GM12875 (cell line): ENCODE measurements around the gene NRP1.

ENCODE experiments used
- H3K4me3 ChIP-seq: one replicate; pipeline ENCODE4 v1.5.1; 2011; ENCODE audit warnings: low read depth, low read length, control low read depth
- TF ChIP-seq, protein P1 (sequence below): IDR thresholded peaks from 2 replicates; pipeline ENCODE4 v1.5.1; 2011; ENCODE audit warnings: low read depth, mild to moderate bottlenecking, control low read depth, inconsistent platforms, low read length, moderate library complexity, borderline replicate concordance; ENCODE audit not compliant: insufficient read depth

The NRP1 gene

DNA sequence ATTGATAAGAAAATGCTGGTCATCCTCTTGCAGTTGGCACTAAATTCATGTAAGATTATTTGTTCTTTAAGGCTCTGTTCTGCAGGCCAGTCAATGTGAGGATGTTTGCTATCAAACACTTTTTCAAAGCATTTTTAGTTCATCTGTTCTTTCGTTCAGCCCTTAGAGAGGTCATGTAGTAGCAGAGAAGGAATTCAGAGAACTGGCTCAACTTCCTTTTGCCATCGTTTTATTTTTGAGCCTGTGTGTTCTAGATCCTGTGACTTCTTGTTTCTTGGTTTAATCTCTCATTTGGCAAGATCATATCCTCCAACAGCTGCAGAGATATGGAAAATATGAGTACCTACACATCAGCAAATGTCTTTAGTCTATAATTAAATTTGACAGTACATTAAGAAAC, 184.3 kb downstream of the NRP1 start:
- H3K4me3 ChIP-seq, result no peak overlapping the region
- TF ChIP-seq, protein P1, sequence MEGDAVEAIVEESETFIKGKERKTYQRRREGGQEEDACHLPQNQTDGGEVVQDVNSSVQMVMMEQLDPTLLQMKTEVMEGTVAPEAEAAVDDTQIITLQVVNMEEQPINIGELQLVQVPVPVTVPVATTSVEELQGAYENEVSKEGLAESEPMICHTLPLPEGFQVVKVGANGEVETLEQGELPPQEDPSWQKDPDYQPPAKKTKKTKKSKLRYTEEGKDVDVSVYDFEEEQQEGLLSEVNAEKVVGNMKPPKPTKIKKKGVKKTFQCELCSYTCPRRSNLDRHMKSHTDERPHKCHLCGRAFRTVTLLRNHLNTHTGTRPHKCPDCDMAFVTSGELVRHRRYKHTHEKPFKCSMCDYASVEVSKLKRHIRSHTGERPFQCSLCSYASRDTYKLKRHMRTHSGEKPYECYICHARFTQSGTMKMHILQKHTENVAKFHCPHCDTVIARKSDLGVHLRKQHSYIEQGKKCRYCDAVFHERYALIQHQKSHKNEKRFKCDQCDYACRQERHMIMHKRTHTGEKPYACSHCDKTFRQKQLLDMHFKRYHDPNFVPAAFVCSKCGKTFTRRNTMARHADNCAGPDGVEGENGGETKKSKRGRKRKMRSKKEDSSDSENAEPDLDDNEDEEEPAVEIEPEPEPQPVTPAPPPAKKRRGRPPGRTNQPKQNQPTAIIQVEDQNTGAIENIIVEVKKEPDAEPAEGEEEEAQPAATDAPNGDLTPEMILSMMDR, result no peak

DNA sequence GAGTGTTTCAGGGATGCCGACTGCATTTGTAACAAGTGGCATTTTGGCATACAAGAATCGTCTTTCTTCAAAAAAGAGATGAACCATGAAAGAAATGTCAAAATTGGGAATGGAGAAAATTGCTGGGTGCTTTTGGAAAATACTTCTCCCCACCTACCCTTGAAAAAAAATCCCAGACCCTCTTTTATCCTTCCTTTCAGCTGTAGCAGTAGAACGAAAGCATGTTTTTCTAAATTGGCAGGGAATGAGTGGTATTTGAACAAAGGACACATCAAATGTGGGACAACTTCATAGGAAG, 187.5 kb downstream of the NRP1 start:
- H3K4me3 ChIP-seq, result no peak overlapping the region
- TF ChIP-seq, protein P1, result no peak

DNA sequence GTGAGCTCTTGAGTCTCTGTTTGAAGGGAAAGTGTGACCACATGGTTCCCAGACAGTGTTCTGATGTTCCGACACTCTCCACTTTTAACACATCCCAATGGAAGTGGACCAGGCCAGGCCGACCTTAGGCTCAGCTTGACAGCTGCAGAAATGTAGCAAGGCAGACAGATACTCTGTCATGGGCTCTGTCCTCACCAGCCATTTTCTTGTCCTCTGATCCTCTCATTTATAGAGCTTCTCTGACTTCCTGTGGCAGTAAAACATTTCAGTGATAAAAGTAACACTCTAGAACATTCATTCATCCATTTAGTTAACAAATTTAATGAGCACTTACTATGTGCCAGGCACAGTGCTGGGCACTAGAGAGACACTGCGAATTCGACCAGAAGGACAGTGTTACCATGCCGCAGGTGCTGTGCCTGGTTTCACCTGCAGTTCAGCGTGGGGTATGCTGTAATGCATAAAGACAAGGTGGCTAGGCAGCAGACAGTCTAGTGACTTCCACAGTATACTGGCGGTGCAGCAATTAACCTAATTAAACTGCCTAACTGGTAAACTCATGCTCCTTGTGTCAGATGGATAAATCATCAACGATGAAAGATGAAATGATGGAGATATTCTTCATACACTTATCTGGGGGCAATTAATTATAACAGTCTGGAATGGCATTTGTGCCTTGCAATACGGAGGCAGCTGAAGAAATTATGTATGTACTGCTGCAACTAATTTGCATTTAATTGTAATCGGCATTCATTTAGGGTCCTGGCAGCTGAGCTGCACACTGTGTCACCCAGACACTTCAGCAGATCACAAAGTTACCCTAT, 188.1 kb downstream of the NRP1 start:
- no peak overlapping the region for H3K4me3 ChIP-seq
- TF ChIP-seq, protein P1, result no peak

DNA sequence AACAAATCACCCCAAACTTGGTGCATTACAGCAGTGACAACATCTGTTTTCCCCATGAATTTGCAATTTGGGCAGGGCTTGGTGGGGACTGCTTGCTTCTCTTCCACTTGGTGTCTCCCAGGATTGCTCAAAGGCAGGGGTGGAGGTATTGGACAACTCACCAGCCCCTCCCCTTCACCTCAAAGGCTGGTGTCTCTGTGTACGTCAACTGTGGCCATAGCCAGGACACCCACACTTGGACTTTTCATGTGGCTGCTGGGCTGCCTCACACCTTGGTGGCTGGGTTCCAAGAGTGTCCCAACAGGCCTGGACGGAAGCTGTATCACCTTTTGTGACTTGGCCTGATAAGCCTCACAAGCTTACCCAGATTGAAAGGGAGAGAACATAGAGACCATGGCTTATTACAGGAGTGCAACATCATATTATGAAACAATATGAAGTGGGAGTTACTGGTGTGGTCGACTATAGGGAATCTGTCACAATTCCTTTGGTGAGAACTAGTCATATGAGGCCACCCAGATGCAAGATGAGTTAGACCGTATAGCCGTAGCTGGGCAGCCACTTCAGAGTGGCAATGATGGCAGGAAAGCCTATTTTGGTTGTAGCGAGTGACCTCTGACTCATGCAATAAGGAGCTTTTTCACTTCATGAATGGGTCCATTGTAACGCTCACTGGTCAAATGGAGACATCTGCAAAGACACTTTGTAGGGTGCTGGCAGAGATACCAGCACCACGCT, 188.8 kb downstream of the NRP1 start:
- H3K4me3 ChIP-seq, result no peak overlapping the region
- TF ChIP-seq, protein P1, result no peak

DNA sequence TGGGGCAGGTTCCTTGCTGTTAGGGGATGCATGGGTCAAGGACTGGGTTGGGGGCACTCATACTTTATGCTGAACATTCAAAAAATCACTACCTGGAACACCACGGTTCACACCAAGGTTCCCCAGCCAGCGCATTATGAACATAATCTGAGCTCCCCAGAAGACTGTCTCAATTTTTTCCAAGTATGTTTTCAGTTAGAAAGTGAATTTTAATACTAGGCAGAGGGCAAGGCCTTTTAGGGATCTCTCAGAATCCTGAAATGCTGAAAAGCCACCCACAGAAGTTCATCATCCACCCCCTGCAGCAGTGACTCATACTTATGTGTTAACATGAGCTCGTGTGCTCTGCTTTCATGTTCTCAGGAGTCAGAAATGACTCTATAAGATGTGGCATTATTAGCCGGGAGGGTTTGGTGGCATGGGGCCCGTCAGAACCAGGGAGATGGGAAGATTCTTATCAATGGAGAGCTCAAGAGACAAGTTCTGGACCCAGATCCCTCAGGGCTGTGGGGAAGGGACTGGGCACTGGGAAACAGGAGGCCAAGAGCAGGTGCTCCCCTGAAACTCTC, 191.2 kb downstream of the NRP1 start:
- TF ChIP-seq, protein P1, result no peak
- no peak overlapping the region for H3K4me3 ChIP-seq

DNA sequence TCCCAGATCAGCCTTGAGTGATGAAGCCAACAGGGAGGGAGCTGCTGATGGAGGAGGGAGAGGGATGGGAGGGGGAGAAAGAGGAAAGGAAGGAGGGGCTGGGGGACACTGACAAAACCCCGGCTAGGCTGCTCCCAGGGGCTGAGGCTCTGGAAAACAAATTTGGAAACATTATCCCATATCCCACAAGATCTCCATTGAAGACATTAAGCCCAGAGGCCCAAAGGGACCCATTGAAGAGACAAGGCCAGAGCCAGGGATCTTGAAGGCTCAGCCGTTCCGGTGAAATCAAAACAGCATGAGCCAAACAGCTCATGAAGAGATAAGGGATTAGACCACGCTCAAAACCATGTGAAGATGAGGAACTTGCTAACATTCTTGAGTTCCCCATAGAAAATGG, 192.2 kb downstream of the NRP1 start:
- H3K4me3 ChIP-seq, result no peak overlapping the region
- TF ChIP-seq, protein P1, result no peak
